HepG2 (cell line): ENCODE data around the gene CMIP. TPM values are rescaled to one million over a fixed set of nuclear protein-coding genes. Genes with fewer than 3 reads are reported as not detected.
A peak's percentile ranks its signal among the peaks of the same experiment; 100 is the strongest.

Experiments
- CBX2 ChIP-seq, 2 experiments: fragments of 200-600 bp in 1 of 2; sonication (generic); formaldehyde crosslinking in 1 of 2; IDR thresholded peaks; 2 replicates each; pipeline versions ENCODE4 v1.7.0 to v1.8.1; 2018 to 2022; ENCODE audit warnings: low read depth in 2 of 2, low read length in 1 of 2, mild to moderate bottlenecking in 1 of 2, missing genetic modification reagents in 1 of 2
- CHCHD3 ChIP-seq: sonication (generic); formaldehyde crosslinking; IDR thresholded peaks from 2 replicates; pipeline ENCODE4 v1.8.0; 2022; ENCODE audit warnings: mild to moderate bottlenecking, missing genetic modification reagents, moderate library complexity
- HHEX ChIP-seq: IDR thresholded peaks from 2 replicates; pipeline ENCODE4 v1.6.1; 2016; ENCODE audit warnings: control low read depth
- ISL2 ChIP-seq: sonication (generic); formaldehyde crosslinking; IDR thresholded peaks from 2 replicates; pipeline ENCODE4 v1.5.0; 2020; ENCODE audit warnings: missing genetic modification reagents
- KAT7 ChIP-seq: IDR thresholded peaks from 2 replicates; pipeline ENCODE4 v1.6.1; 2018; ENCODE audit warnings: borderline replicate concordance, missing compliant biosample characterization
- KAT8 ChIP-seq: IDR thresholded peaks from 2 replicates; pipeline ENCODE4 v1.6.1; 2016; ENCODE audit warnings: missing genetic modification reagents, missing compliant biosample characterization
- KDM5A ChIP-seq: fragments of 200-600 bp; sonication (generic); IDR thresholded peaks from 2 replicates; pipeline ENCODE4 v1.7.0; 2018; ENCODE audit warnings: antibody characterized with exemption, mild to moderate bottlenecking, low read length, borderline replicate concordance
- NAIF1 ChIP-seq: sonication (generic); formaldehyde crosslinking; IDR thresholded peaks from 2 replicates; pipeline ENCODE4 v1.5.0; 2020; ENCODE audit warnings: mild to moderate bottlenecking, missing genetic modification reagents, borderline replicate concordance
- NFE2 ChIP-seq: sonication (generic); formaldehyde crosslinking; IDR thresholded peaks from 2 replicates; pipeline ENCODE4 v1.4.0; 2020; ENCODE audit warnings: missing genetic modification reagents
- NFKB2 ChIP-seq: sonication (generic); formaldehyde crosslinking; IDR thresholded peaks from 2 replicates; pipeline ENCODE4 v1.4.0; 2020; ENCODE audit warnings: missing genetic modification reagents, borderline replicate concordance
- PAF1 ChIP-seq: IDR thresholded peaks from 2 replicates; pipeline ENCODE4 v1.6.1; 2016; ENCODE audit warnings: missing genetic modification reagents, missing compliant biosample characterization
- SOX13 ChIP-seq, 3 experiments: fragments of 450-650 bp in 1 of 3; sonication (generic) in 1 of 3; formaldehyde crosslinking in 1 of 3; IDR thresholded peaks in 2 of 3; conservative IDR thresholded peaks in 1 of 3; 2 replicates each; pipeline versions ENCODE4 v1.5.0 to v1.6.1; 2016 to 2020; ENCODE audit warnings: antibody characterized with exemption in 1 of 3, mild to moderate bottlenecking in 1 of 3, missing compliant biosample characterization in 1 of 3, missing genetic modification reagents in 1 of 3, moderate library complexity in 1 of 3
- WIZ ChIP-seq: sonication (generic); formaldehyde crosslinking; IDR thresholded peaks from 2 replicates; pipeline ENCODE4 v1.5.1; 2020; ENCODE audit warnings: mild to moderate bottlenecking, missing genetic modification reagents
- ZBTB34 ChIP-seq: sonication (generic); formaldehyde crosslinking; IDR thresholded peaks from 2 replicates; pipeline ENCODE4 v1.8.0; 2022; ENCODE audit warnings: mild to moderate bottlenecking, missing genetic modification reagents
- ZMYM4 ChIP-seq: sonication (generic); formaldehyde crosslinking; IDR thresholded peaks from 2 replicates; pipeline ENCODE4 v1.8.1; 2023; ENCODE audit warnings: mild to moderate bottlenecking, missing genetic modification reagents
- ZNF10 ChIP-seq: sonication (generic); formaldehyde crosslinking; IDR thresholded peaks from 2 replicates; pipeline ENCODE4 v1.4.0; 2020; ENCODE audit warnings: mild to moderate bottlenecking, low read depth, missing genetic modification reagents, borderline replicate concordance
- ZNF160 ChIP-seq: sonication (generic); formaldehyde crosslinking; IDR thresholded peaks from 2 replicates; pipeline ENCODE4 v1.8.0; 2022; ENCODE audit warnings: mild to moderate bottlenecking, inconsistent platforms, missing genetic modification reagents
- ZNF274 ChIP-seq: sonication (generic); formaldehyde crosslinking; IDR thresholded peaks from 2 replicates; pipeline ENCODE4 v1.5.1; 2020; ENCODE audit warnings: mild to moderate bottlenecking, missing genetic modification reagents
- ZNF570 ChIP-seq: sonication (generic); formaldehyde crosslinking; IDR thresholded peaks from 2 replicates; pipeline ENCODE4 v1.4.0; 2020; ENCODE audit warnings: mild to moderate bottlenecking, missing genetic modification reagents, borderline replicate concordance
- polyA plus RNA-seq, 8 experiments: library from polyadenylated mRNA; depleted of rRNA in 3 of 8; stranded (reverse) in 7 of 8; unstranded in 1 of 8; fragments of >200 nt; fragmentation: Illumina TruSeq in 4 of 8; extraction: Trizol in 4 of 8; gene quantifications; 2 replicates each; pipeline versions ENCODE4 v1.2.1 to v1.2.3, GENCODE V29; 2011 to 2016; ENCODE audit warnings: low read depth in 4 of 8, missing spikeins in 1 of 8, mixed read lengths in 1 of 8; ENCODE audit not compliant: insufficient read depth in 1 of 8
- total RNA-seq, 5 experiments: library from RNA; depleted of rRNA; stranded (reverse); fragments of >200 nt; fragmentation: Illumina TruSeq; extraction: Trizol; gene quantifications; 2 replicates each; pipeline ENCODE4 v1.2.3, GENCODE V29; 2016; ENCODE audit warnings: low read depth in 1 of 5
- TF ChIP-seq, protein P1 (sequence below): sonication (generic); formaldehyde crosslinking; IDR thresholded peaks from 2 replicates; pipeline ENCODE4 v1.9.0; 2021; ENCODE audit warnings: missing genetic modification reagents, borderline replicate concordance

Gene CMIP
- total and polyA plus RNA-seq, 2 of the 13 experiments (the other 11 are each of a cell fraction or from before 2014, with no cell fraction given), result 10.9 to 18.1 TPM

DNA sequence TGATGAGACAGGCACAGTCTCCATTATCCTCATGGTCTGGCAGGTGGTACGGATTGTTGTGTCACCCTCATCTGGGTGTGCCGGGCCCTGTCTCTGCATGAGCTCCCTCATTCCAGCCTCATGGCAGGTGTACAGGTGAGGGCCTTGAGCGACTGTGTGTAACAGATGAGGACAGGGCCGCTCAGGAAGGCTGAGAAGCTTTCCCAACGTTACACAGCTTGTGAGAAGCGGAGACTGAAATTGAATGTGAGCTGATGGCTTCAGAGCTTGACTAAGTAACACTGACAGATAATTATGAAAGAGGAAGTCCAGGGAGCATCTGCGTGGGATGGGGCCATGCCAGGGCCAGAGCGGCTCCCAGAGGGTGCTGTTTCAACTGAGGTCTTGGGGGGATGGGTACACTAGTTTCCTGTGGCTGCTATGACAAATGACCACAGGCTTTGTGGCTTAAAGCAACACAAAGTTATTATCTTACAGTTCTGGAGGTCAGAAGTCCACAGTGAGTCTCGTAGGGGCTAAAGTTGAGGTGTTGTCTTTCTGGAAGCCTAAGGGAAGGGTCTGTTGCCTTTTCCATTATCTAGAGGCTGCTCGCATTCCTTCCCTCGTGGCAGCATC is 36.7 kb downstream of the CMIP start (continued):
- TF ChIP-seq KDM5A (no peak), SOX13 (IDR thresholded peaks at IDR 0.05) (no peak), SOX13 (CRISPR knock-in tag; conservative IDR thresholded peaks at IDR 0.05 in 1 of 2, IDR thresholded peaks at IDR 0.05 in 1 of 2) (peak in 1 of 2 experiments; percentile 83; a peak in 2 of 4 replicates), ZNF570 (CRISPR knock-in tag) (no peak), NAIF1 (CRISPR knock-in tag) (no peak), KAT8 (CRISPR knock-in tag) (peak; percentile 63; the same call in 1 of the 2 replicates), WIZ (no peak), ZMYM4 (CRISPR knock-in tag) (0 out of 2 replicates have a peak, but pooled peaks have one; percentile 39), PAF1 (CRISPR knock-in tag) (no peak), ZNF274 (CRISPR knock-in tag) (no peak; the same call in 1 of the 2 replicates), CHCHD3 (no peak), NFE2 (no peak), ISL2 (CRISPR knock-in tag) (no peak; the same call in 1 of the 2 replicates), NFKB2 (CRISPR knock-in tag) (peak; percentile 26), ZNF160 (no peak), CBX2 (IDR thresholded peaks at IDR 0.05; ENCODE audit: low read depth, low read length) (no peak), CBX2 (CRISPR knock-in tag; IDR thresholded peaks at IDR 0.05; ENCODE audit: low read depth) (no peak), HHEX (no peak), ZNF10 (CRISPR knock-in tag) (no peak), ZBTB34 (no peak), KAT7 (peak; percentile 59; the same call in 1 of the 2 replicates)
- TF ChIP-seq, protein P1, sequence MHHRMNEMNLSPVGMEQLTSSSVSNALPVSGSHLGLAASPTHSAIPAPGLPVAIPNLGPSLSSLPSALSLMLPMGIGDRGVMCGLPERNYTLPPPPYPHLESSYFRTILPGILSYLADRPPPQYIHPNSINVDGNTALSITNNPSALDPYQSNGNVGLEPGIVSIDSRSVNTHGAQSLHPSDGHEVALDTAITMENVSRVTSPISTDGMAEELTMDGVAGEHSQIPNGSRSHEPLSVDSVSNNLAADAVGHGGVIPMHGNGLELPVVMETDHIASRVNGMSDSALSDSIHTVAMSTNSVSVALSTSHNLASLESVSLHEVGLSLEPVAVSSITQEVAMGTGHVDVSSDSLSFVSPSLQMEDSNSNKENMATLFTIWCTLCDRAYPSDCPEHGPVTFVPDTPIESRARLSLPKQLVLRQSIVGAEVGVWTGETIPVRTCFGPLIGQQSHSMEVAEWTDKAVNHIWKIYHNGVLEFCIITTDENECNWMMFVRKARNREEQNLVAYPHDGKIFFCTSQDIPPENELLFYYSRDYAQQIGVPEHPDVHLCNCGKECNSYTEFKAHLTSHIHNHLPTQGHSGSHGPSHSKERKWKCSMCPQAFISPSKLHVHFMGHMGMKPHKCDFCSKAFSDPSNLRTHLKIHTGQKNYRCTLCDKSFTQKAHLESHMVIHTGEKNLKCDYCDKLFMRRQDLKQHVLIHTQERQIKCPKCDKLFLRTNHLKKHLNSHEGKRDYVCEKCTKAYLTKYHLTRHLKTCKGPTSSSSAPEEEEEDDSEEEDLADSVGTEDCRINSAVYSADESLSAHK (CRISPR knock-in tag), result no peak
